ENCODE data around the gene VILL.

Gene VILL

DNA sequence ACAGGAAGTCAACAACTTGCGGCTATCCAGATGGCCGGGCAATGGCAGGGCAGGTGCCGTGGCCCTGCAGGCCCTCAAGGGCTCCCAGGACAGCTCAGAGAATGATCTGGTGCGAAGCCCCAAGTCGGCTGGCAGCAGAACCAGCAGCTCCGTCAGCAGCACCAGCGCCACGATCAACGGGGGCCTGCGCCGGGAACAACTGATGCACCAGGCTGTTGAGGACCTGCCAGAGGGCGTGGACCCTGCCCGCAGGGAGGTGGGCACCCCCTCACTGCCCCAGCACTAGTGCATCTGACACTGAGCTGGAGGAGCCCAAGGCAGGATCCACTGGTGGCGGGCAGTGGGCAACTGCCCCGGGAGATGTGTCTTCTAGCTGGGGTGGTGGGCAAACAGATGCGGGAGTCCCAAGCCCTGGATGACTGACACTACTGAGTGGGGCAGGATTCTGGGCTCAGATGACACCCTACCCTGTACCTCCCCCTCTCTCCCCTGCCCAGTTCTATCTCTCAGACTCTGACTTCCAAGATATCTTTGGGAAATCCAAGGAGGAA, 15.9 kb downstream of the VILL start:
- no peak for TF ChIP-seq ZFX (IDR thresholded peaks at IDR 0.05)
- TF ChIP-seq, protein P1, sequence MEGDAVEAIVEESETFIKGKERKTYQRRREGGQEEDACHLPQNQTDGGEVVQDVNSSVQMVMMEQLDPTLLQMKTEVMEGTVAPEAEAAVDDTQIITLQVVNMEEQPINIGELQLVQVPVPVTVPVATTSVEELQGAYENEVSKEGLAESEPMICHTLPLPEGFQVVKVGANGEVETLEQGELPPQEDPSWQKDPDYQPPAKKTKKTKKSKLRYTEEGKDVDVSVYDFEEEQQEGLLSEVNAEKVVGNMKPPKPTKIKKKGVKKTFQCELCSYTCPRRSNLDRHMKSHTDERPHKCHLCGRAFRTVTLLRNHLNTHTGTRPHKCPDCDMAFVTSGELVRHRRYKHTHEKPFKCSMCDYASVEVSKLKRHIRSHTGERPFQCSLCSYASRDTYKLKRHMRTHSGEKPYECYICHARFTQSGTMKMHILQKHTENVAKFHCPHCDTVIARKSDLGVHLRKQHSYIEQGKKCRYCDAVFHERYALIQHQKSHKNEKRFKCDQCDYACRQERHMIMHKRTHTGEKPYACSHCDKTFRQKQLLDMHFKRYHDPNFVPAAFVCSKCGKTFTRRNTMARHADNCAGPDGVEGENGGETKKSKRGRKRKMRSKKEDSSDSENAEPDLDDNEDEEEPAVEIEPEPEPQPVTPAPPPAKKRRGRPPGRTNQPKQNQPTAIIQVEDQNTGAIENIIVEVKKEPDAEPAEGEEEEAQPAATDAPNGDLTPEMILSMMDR (conservative IDR thresholded peaks at IDR 0.05), result no peak
- H3K27ac ChIP-seq, result no peak overlapping the region

DNA sequence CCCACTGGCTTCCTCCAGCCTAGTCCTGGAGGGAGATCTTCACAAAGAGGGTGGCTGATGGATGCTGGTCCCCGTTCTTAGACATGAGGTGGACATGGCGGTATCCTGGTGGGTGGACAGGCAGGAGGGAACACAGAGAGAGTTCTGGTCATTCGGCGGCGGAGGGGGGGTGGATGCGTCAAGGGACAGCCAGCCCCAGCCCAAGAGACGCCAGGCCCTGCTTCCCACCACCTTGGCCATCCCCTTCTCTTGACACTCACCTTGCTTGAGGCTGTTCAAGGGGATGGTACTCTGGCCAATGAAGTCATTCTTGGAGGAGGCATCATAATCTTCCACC, 17.1 kb downstream of the VILL start:
- no peak overlapping the region for H3K27ac ChIP-seq
- TF ChIP-seq, protein P1 (conservative IDR thresholded peaks at IDR 0.05), result no peak
- no peak for TF ChIP-seq ZFX (IDR thresholded peaks at IDR 0.05)

DNA sequence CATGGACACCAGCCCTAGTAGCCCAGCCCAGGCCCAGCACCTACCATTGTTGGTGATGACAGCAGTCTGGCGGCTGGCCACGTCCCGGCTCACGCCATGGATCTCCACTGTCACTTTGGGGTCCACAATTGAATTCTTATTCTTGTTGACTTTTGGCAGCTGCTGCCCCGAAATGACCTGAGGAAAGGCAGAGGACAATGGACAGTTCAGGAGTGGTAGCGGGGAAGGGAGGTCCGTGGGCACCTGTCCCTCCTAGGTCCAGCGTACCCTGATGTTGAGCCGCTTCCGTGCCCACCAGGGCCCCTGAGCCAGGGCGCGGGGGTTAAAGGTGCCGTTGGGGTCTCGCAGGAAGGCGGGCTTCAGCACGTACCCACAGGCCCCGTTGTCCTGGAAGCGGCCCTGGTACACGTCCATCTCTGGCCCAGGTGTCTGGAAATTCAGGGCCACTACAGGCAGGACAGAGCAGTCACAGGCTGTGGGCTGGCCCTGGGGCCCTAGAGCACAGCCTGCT, 17.7 kb downstream of the VILL start:
- H3K27ac ChIP-seq, result no peak overlapping the region
- TF ChIP-seq, protein P1 (conservative IDR thresholded peaks at IDR 0.05), result no peak
- no peak for TF ChIP-seq ZFX (IDR thresholded peaks at IDR 0.05)

DNA sequence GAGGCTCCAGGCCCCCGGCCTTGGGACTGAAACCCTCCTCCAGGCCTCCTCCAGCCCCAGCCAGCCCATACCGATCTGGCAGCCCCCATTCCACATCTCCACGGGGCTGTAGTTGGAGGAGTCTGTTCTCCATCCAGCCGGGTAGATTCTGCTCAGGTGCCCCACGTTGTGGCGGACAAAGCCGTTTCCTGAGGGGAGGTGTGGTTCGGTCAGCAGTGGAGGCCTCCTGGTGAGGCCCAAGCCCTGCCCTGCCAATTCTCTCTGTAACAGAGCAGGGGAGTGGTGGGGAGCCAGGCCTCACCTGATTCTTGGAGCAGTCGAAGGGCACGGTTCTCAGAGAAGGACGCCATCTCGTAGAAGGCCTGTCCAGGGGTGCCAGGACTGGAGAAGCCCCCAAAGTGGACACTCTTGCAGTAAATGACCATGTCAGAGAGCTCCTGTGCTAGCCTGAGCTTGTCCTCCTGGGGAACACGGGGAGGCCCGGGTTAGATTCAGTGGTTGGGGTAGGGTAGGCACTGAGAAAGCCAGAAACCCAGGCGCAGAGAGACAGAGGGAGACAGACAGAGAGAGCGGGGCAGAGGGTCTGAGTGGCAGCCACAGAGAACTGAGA, 18.5 kb downstream of the VILL start:
- no peak overlapping the region for H3K27ac ChIP-seq
- no peak for TF ChIP-seq ZFX (IDR thresholded peaks at IDR 0.05)

DNA sequence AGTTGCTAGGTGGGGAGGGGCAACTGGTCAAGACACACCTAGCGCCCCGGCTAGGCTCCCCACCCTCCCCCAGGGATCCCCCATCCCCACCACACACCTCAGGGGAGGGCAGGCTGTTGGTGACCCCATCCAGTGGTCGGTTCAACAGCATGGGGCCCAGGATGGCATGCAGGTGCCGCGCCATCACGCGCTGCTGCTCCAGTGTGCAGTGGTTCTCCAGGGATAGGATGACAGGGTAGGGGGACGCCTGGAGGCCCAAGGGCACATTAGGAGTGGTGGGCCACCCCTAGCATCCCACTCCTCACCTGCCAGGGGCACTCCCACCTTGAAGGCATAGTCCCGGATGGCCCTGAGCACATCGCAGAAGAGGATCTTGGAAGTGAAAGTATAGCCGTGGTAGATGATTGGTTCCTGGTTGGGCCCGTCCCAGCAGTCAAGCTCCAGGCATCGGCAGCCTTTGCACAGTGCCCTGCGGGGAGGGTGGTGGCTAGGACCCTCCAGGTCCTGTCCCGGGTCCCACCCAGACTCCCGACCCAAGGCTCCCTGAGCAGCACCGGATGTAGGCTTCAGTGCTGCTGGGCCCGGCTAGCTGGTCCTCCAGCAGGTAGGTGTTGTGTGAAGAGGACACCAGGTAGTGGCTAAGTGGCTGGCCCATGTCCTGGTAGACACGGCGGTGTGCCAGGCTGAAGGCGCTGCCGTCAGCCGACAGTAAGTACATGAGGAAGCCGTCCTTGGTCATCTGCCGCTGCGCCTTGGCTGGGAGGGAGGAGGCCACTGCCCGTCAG, 19.4 kb downstream of the VILL start:
- TF ChIP-seq, protein P1 (conservative IDR thresholded peaks at IDR 0.05), result no peak
- TF ChIP-seq ZFX (IDR thresholded peaks at IDR 0.05), result no peak
- no peak overlapping the region for H3K27ac ChIP-seq

DNA sequence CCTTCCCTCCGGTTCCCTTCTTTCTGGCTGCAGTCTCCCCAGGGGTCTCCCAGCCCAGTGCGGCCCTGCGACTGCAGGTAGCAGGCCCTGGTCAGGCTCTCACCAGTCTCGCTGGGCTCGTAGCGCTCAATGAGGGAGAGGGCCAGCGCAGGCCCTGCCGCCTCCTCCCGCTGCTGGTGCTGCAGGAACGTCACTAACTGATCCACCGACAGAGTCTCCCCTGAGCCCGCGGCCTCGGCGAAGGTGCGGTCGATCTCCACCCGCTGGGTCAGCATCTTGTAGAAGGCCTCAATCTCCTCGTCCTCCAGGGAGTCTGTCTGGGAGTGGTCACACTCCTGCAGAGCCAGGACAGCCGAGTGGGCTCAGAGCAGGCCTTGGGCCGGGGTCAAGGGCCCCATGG, 20.5 kb downstream of the VILL start:
- H3K27ac ChIP-seq, result no peak overlapping the region
- TF ChIP-seq, protein P1 (conservative IDR thresholded peaks at IDR 0.05), result no peak
- no peak for TF ChIP-seq ZFX (IDR thresholded peaks at IDR 0.05)

DNA sequence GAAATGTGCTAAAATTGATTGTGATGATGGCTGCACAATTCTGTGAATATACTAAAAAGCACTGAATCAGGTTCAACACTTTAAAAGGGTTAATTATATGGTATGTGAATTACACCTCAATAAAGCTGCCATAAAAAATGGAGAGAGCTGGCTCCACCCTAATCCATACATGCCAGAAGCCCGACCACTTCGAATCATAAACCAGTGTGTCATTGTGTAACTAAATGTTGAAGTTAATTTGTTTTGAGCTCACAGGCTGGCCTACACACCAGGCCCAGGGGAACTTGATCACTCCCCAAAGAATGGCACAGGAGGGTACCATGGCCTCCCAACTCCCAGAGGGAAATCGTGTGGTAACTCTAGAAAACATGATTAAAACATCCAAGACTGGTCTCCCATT, 24.9 kb downstream of the VILL start:
- TF ChIP-seq ZFX (IDR thresholded peaks at IDR 0.05), result no peak
- TF ChIP-seq, protein P1 (conservative IDR thresholded peaks at IDR 0.05), result no peak
- H3K27ac ChIP-seq, result no peak overlapping the region
